Right lobe of liver (tissue), 6 donors: ENCODE data around the gene CACNA1C. TPM values are rescaled to one million over a fixed set of nuclear protein-coding genes. Genes with fewer than 3 reads are reported as not detected.

Source experiments
- ATAC-seq, 4 donors: fragments of 200-7000 bp; cut with Tn5 transposase; one replicate each; pipeline ENCODE4 v1.9.1; 2020; ENCODE audit warnings: mild to moderate bottlenecking in 4 of 4, moderate library complexity in 4 of 4
- DNase-seq, 3 donors: peaks; one replicate each; pipeline ENCODE4 v3.0.0-alpha.2; 2020
- H3K27ac ChIP-seq, 3 donors: fragments of 200-600 bp; one replicate each; pipeline ENCODE4 v1.8.0; 2022
- H3K27me3 ChIP-seq, 2 donors: fragments of 200-600 bp; one replicate each; pipeline ENCODE4 v1.8.0; 2022
- H3K36me3 ChIP-seq, 4 donors: fragments of 200-600 bp; sonication (generic) in 1 of 4; one replicate each; pipeline versions ENCODE4 v1.5.1 to v1.8.0; 2017 to 2022; ENCODE audit warnings: control low read depth in 1 of 4
- H3K4me1 ChIP-seq, 4 donors: fragments of 200-600 bp; sonication (generic) in 1 of 4; one replicate each; pipeline versions ENCODE4 v1.5.1 to v1.8.0; 2017 to 2022; ENCODE audit warnings: control low read depth in 1 of 4
- H3K4me3 ChIP-seq, 3 donors: fragments of 200-600 bp; one replicate each; pipeline ENCODE4 v1.8.0; 2022
- H3K9me3 ChIP-seq, 4 donors: fragments of 200-600 bp; sonication (generic) in 1 of 4; one replicate each; pipeline versions ENCODE4 v1.5.1 to v1.8.0; 2017 to 2022; ENCODE audit warnings: control low read depth in 1 of 4
- POLR2A ChIP-seq: fragments of 450-650 bp; IDR thresholded peaks from one replicate; pipeline ENCODE4 v1.6.1; 2017; ENCODE audit warnings: antibody characterized with exemption, mild to moderate bottlenecking
- whole genome bisulfite sequencing: methylation state at CpG from one replicate; pipeline ENCODE4 v1.1.6; 2018; ENCODE audit warnings: low coverage, low lambda C conversion rate; ENCODE audit not compliant: insufficient coverage; ENCODE audit errors: missing lambda C conversion rate; 5-methylcytosine and 5-hydroxymethylcytosine counted together
- intact Hi-C, 2 donors: fragments of 100-400 bp; cut with DNase I; formaldehyde crosslinking; loops; one replicate each; pipeline versions ENCODE4 v1.11.2 to v1.14.1; 2022
- total RNA-seq, 6 experiments: library from RNA; depleted of rRNA in 2 of 6; stranded (reverse); fragments of >200 nt in 2 of 6; fragmentation: NEBNext Ultra II Directional in 3 of 6; extraction: Animal tissue kit (Norgen Biotek cat#: 25700) in 3 of 6; gene quantifications; one replicate each; pipeline versions ENCODE4 v1.1.0 to v1.2.4, GENCODE V29; 2016 to 2023
- TF ChIP-seq, protein P1 (sequence below), 4 donors: fragments of 200-600 bp in 3 of 4; fragments of 450-650 bp in 1 of 4; IDR thresholded peaks; one replicate each; pipeline versions ENCODE4 v1.5.1 to v1.8.0; 2016 to 2022; ENCODE audit warnings: antibody characterized with exemption in 4 of 4, mild to moderate bottlenecking in 2 of 4
- donor health status: DM: no; HTN: yes; CAD: no.
- donor health status: DM: no; HTN: no; CAD: no.
- donor health status: DM: no; HTN: no; CAD: no.
- donor health status: DM: no; HTN: yes; CAD: no.
- donor health status: DM: no; HTN: yes; CAD: no.

Gene CACNA1C
- total RNA-seq, 6 experiments from 2014 or later = 0.18 to 1.0 (median 0.57) TPM

DNA sequence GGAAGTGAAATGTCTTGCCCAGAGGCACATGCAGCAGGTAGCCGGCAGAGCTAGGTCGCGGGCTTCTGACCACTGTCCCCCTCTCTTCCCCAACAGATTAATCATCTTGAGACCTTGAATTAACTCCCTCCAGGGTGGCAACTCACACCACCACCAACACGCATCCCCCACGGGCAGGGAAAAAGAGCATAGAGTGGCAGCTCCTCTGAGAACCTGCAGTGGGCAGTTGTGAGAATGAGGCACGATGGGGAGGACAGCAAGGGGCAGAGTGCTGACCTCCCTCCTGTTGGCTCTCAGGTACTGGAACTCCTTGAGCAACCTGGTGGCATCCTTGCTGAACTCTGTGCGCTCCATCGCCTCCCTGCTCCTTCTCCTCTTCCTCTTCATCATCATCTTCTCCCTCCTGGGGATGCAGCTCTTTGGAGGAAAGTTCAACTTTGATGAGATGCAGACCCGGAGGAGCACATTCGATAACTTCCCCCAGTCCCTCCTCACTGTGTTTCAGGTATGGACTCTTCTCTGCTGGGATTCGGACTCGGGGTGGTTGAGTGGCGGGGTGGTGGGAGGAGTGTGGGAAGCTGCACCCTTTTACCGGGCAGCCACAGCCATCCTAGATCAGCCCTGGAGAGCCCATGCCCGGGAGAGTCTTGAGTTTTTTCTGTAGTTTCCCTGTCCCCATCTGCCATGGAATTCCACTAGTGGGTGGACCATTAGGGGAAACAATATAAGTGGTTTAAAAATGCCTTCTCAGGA lies 528.7 kb downstream of the CACNA1C start:
- DNase-seq (no peak), ATAC-seq (no peak)
- TF ChIP-seq, protein P1, sequence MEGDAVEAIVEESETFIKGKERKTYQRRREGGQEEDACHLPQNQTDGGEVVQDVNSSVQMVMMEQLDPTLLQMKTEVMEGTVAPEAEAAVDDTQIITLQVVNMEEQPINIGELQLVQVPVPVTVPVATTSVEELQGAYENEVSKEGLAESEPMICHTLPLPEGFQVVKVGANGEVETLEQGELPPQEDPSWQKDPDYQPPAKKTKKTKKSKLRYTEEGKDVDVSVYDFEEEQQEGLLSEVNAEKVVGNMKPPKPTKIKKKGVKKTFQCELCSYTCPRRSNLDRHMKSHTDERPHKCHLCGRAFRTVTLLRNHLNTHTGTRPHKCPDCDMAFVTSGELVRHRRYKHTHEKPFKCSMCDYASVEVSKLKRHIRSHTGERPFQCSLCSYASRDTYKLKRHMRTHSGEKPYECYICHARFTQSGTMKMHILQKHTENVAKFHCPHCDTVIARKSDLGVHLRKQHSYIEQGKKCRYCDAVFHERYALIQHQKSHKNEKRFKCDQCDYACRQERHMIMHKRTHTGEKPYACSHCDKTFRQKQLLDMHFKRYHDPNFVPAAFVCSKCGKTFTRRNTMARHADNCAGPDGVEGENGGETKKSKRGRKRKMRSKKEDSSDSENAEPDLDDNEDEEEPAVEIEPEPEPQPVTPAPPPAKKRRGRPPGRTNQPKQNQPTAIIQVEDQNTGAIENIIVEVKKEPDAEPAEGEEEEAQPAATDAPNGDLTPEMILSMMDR (IDR thresholded peaks at IDR 0.05) = no peak
- no peak for TF ChIP-seq POLR2A
- intact Hi-C loops = no loop called here
- Histone ChIP-seq H3K4me3 (no peak overlapping the region), H3K36me3 (no peaks in the 10 kb centered on the region), H3K27ac (no peak overlapping the region), H3K4me1 (peaks cover 0 to 6% (median 4%) of the 10 kb centered on the region in 4 donors), H3K9me3 (no peaks in the 10 kb centered on the region), H3K27me3 (no peaks in the 10 kb centered on the region)
- WGBS = 64% methylated on average over 13 of the region's 15 CpGs

DNA sequence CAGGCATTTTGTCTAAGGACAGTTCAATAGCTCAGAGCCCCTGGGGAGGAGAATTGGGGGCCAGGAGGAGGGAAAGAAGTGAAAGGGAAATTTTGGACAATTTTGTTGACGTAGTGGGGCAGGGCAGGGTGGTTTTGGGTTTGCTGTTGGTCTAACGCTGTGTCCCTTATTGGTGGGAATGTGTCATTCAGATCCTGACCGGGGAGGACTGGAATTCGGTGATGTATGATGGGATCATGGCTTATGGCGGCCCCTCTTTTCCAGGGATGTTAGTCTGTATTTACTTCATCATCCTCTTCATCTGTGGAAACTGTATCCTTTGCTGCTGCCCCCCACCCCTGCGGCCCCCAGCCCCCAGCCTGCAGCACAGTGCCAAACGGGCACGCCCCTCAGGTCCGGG lies 529.8 kb downstream of the CACNA1C start:
- WGBS = 52% methylated on average over 4 of the region's 9 CpGs
- TF ChIP-seq POLR2A = no peak
- TF ChIP-seq, protein P1 (IDR thresholded peaks at IDR 0.05) = no peak
- no peaks in the 10 kb centered on the region for H3K27me3 ChIP-seq
- no peak for ATAC-seq
- intact Hi-C loops = no loop called here
- no peak overlapping the region for H3K27ac ChIP-seq
- H3K4me3 ChIP-seq = no peak overlapping the region
- no peak for DNase-seq
- H3K36me3 ChIP-seq = no peaks in the 10 kb centered on the region
- no peaks in the 10 kb centered on the region for H3K9me3 ChIP-seq
- H3K4me1 ChIP-seq = peaks cover 0 to 6% (median 4%) of the 10 kb centered on the region in 4 donors

DNA sequence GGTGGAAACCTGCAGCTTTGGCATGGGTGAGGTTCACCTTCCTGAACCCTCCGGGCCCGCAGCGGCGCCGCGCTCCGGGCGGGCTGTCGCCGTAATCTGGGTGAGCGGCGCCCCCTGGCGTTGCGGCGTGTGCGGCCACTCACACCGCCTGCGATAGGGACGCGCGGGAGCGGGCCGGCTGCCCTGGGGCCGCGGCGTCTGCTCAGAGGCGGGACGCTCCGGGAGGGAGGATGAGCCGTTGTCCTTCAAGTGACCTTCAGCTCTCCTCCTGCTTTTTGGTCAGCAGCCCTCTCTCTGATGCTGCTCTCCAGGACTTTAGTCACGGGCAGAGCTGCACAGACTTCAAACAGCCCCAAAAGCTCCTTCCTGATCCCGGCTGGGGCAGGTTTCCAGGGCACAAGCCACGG lies 530.3 kb downstream of the CACNA1C start:
- WGBS = no CpG with 5 or more reads among the region's 33 CpGs
- intact Hi-C loops = no loop called here

DNA sequence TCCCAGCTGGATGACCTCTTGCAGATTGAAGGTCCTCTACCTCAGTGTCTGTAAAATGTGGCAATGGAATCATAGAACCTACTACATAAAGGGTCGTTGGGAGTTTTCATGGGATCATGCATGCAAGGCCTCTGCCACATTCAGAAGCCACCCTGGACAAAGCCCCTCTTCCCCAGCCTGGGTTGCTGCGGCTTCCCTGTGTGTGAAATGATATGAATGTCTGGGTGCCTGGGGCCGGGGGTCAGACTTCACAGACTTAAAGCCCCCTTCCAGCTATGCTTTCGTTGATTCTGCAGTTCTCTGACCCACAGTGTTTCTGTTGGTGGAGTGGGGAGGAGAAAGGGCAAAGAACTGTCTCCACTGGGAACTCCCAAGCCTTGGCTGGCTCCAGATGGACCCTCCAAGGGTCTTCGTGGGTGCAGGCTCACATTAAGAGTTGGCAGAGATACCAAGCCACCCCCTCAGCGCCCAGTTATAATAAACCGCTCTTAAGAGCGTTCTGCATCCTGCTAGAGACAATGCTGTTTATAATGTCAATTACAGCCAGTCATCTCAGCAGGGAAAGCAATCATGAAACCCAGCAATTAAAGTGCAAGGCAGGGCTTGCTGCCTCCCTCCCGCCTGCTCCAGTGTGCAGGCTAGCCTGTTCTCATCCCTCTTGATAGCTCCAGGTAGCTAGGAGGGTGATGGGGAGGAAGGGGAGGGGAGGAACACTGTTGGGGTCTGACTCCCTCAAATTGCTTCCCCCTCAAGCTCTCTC lies 531.0 kb downstream of the CACNA1C start:
- Histone ChIP-seq H3K4me1 (peaks cover 0 to 6% (median 4%) of the 10 kb centered on the region in 4 donors), H3K9me3 (no peaks in the 10 kb centered on the region), H3K36me3 (no peaks in the 10 kb centered on the region), H3K4me3 (no peak overlapping the region), H3K27ac (no peak overlapping the region), H3K27me3 (no peaks in the 10 kb centered on the region)
- intact Hi-C loops = no loop called here
- ATAC-seq (no peak), DNase-seq (no peak)
- WGBS = 24% methylated on average over 2 of the region's 9 CpGs
- no peak for TF ChIP-seq POLR2A
- TF ChIP-seq, protein P1 (IDR thresholded peaks at IDR 0.05) = no peak

More for the DNA sequence above, 530.3 kb downstream of the CACNA1C start:
- H3K36me3 ChIP-seq = no peaks in the 10 kb centered on the region
- no peak overlapping the region for H3K4me3 ChIP-seq
- H3K27ac ChIP-seq = no peak overlapping the region
- TF ChIP-seq, protein P1 (IDR thresholded peaks at IDR 0.05) = peak; percentile 80 to 94 (median 87)
- no peak for TF ChIP-seq POLR2A
- H3K4me1 ChIP-seq = peaks cover 0 to 6% (median 4%) of the 10 kb centered on the region in 4 donors
- H3K27me3 ChIP-seq = no peaks in the 10 kb centered on the region
- peak; percentile 89 to 97 (median 94) for ATAC-seq
- peak; percentile 67 to 72 (median 69) for DNase-seq
- no peaks in the 10 kb centered on the region for H3K9me3 ChIP-seq
